Measurements from ENCODE around the gene BRD8.
"Not testable (repeated sequence)": the region's sequence is repeated elsewhere in the genome, so short reads cannot be mapped to it uniquely, and the experiment has no call there.

Gene BRD8

GRCh38 chr5:138178516-138179276, at the start of gene BRD8, which contains the start of gene KIF20A:
Gene BRD8 (minus strand): TSS chr5:138178630. CDS start chr5:138178614, 16 bp downstream.
Gene KIF20A (plus strand): TSS chr5:138179112. CDS start chr5:138179681, 569 bp downstream.
- peak; percentile 96 for DNase-seq

GRCh38 chr5:138226910-138227309, 48.5 kb upstream of the BRD8 start:
- no peak for DNase-seq

GRCh38 chr5:138224712-138225111, 46.3 kb upstream of the BRD8 start:
- no peak for DNase-seq

GRCh38 chr5:138223532-138223931, 45.1 kb upstream of the BRD8 start:
- DNase-seq: no peak

- DNase-seq: no peak
Measured at GRCh38 chr5:138216799-138217198, 38.4 kb upstream of the BRD8 start.

- DNase-seq: peak; percentile 96
Measured at GRCh38 chr5:138213161-138214029, 35.0 kb upstream of the BRD8 start, which contains the start of gene CDC23. Gene CDC23 (minus strand): TSS chr5:138213323. CDS start chr5:138213312, 11 bp downstream.

- DNase-seq: no peak
Measured at GRCh38 chr5:138212828-138213160, 34.4 kb upstream of the BRD8 start.

GRCh38 chr5:138210985-138211384, 32.6 kb upstream of the BRD8 start:
- no peak for DNase-seq

- not testable (repeated sequence) for DNase-seq
Measured at GRCh38 chr5:138193859-138194258, 15.4 kb upstream of the BRD8 start.

GRCh38 chr5:138192826-138193225, 14.4 kb upstream of the BRD8 start:
- no peak for DNase-seq

- DNase-seq: no peak
Measured at GRCh38 chr5:138188626-138189025, 10.2 kb upstream of the BRD8 start.

- DNase-seq: no peak
Measured at GRCh38 chr5:138186002-138186447, 7.6 kb upstream of the BRD8 start.

GRCh38 chr5:138182808-138183207, 4.4 kb upstream of the BRD8 start:
- no peak for DNase-seq

- no peak for DNase-seq
Measured at GRCh38 chr5:138180841-138181240, 2.4 kb upstream of the BRD8 start.

- DNase-seq: no peak
Measured at GRCh38 chr5:138180183-138180782, 1.9 kb upstream of the BRD8 start.

GRCh38 chr5:138179277-138179857, 937 bp upstream of the BRD8 start:
- no peak for DNase-seq

- DNase-seq: no peak
Measured at GRCh38 chr5:138177941-138178515, 402 bp downstream of the BRD8 start.

- no peak for DNase-seq
Measured at GRCh38 chr5:138170299-138170698, 8.1 kb downstream of the BRD8 start.

GRCh38 chr5:138169124-138169523, 9.3 kb downstream of the BRD8 start:
- DNase-seq: no peak

GRCh38 chr5:138163721-138164120, 14.7 kb downstream of the BRD8 start:
- DNase-seq: no peak

- no peak for DNase-seq
Measured at GRCh38 chr5:138160706-138161105, 17.7 kb downstream of the BRD8 start.

- DNase-seq: no peak
Measured at GRCh38 chr5:138159666-138160065, 18.8 kb downstream of the BRD8 start.

- no peak for DNase-seq
Measured at GRCh38 chr5:138157626-138158025, 20.8 kb downstream of the BRD8 start.

Data from NCI-H1048 (cell line).